Endothelial cell of umbilical vein (primary cell): ENCODE data around the gene AKAP6. TPM values are rescaled to one million over a fixed set of nuclear protein-coding genes. Genes with fewer than 3 reads are reported as not detected.

Experiments
- BruUV-seq: library from RNA; stranded (reverse); fragments of 400-500 nt; replicated peaks from 2 replicates; lab custom pipeline; 2021; lab: Mats Ljungman, UMichigan
- CTCF ChIA-PET: fragments of 300-600, 350-600 bp; sonication (Branson Sonifier 250); formaldehyde crosslinking; loops from one replicate; lab custom pipeline; 2021; ENCODE audit warnings: antibody characterized with exemption, inconsistent platforms; lab: Charles Lee
- POLR2A ChIA-PET: fragments of 300-600, 350-600 bp; sonication (Branson Sonifier 250); formaldehyde crosslinking; loops from one replicate; lab custom pipeline; 2021; ENCODE audit warnings: antibody characterized with exemption, inconsistent platforms; lab: Charles Lee
- DNase-seq: peaks from one replicate; pipeline ENCODE4 v3.0.0-alpha.2; 2011; ENCODE audit warnings: low read depth, low spot score
- FAIRE-seq: peaks from 2 replicates; lab custom pipeline; 2011; peaks lifted over from hg19 to GRCh38; lab: Jason Lieb, UNC
- H2AFZ ChIP-seq: 2 replicates; pipeline ENCODE4 v1.6.0; 2012; ENCODE audit warnings: low read depth, low read length, control low read depth, inconsistent platforms
- H3K27ac ChIP-seq: 2 replicates; pipeline ENCODE4 v1.5.1; 2011; ENCODE audit warnings: low read depth, mild to moderate bottlenecking, control low read depth, low read length, moderate library complexity; ENCODE audit not compliant: insufficient read depth
- H3K27me3 ChIP-seq, 2 experiments: 2 replicates each; pipeline versions ENCODE4 v1.6.0 to v1.6.1; 2011; ENCODE audit warnings: low read length in 2 of 2, mixed read lengths in 1 of 2; ENCODE audit not compliant: control insufficient read depth in 2 of 2, insufficient read depth in 2 of 2
- H3K36me3 ChIP-seq, 2 experiments: 2 replicates in 1 of 2; 3 replicates in 1 of 2; pipeline ENCODE4 v1.5.1; 2011; ENCODE audit warnings: low read length in 2 of 2, mild to moderate bottlenecking in 1 of 2, moderate library complexity in 1 of 2; ENCODE audit not compliant: control insufficient read depth in 2 of 2, insufficient read depth in 2 of 2; ENCODE audit errors: extremely low read depth in 1 of 2
- H3K4me1 ChIP-seq: 3 replicates; pipeline ENCODE4 v1.5.1; 2011; ENCODE audit warnings: mild to moderate bottlenecking, low read length; ENCODE audit not compliant: control insufficient read depth, insufficient read depth; ENCODE audit errors: extremely low read depth
- H3K4me2 ChIP-seq: 2 replicates; pipeline ENCODE4 v1.6.1; 2011; ENCODE audit warnings: low read length, control low read depth, mixed read lengths; ENCODE audit not compliant: insufficient read depth
- H3K4me3 ChIP-seq, 3 experiments: fragments of 200-600 bp in 1 of 3; sonication (generic), shearing (Covaris generic) in 1 of 3; replicated peaks in 1 of 3; 2 replicates each; pipeline ENCODE4 v1.5.1; 2011 to 2016; ENCODE audit warnings: control low read depth in 3 of 3, low read length in 3 of 3, mild to moderate bottlenecking in 2 of 3, inconsistent platforms in 1 of 3, low read depth in 1 of 3, moderate library complexity in 1 of 3; ENCODE audit not compliant: insufficient read depth in 1 of 3
- H3K79me2 ChIP-seq: 2 replicates; pipeline ENCODE4 v1.6.0; 2012; ENCODE audit warnings: low read length, inconsistent platforms; ENCODE audit not compliant: control insufficient read depth, insufficient read depth
- H3K9ac ChIP-seq: replicated peaks from 2 replicates; pipeline ENCODE3; 2011; ENCODE audit warnings: low read length, control low read depth; ENCODE audit not compliant: insufficient read depth; ENCODE audit errors: extremely low read depth
- H3K9me1 ChIP-seq: replicated peaks from 3 replicates; pipeline ENCODE4 v1.6.0; 2011; ENCODE audit warnings: mild to moderate bottlenecking, low read length; ENCODE audit not compliant: control insufficient read depth, insufficient read depth; ENCODE audit errors: extremely low read depth
- H3K9me3 ChIP-seq: replicated peaks from 2 replicates; pipeline ENCODE4 v1.5.1; 2012; ENCODE audit warnings: low read length, inconsistent platforms; ENCODE audit not compliant: control insufficient read depth, insufficient read depth
- H4K20me1 ChIP-seq: replicated peaks from 2 replicates; pipeline ENCODE3; 2011; ENCODE audit warnings: mild to moderate bottlenecking, low read length; ENCODE audit not compliant: control insufficient read depth, insufficient read depth; ENCODE audit errors: extremely low read depth
- CTCF ChIP-seq, 2 donors: IDR thresholded peaks; 1 replicate in 1 of 2; 2 replicates in 1 of 2; pipeline ENCODE4 v1.5.1; 2011; ENCODE audit warnings: low read length in 2 of 2, mild to moderate bottlenecking in 2 of 2, moderate library complexity in 2 of 2, control low read depth in 1 of 2, inconsistent platforms in 1 of 2, low read depth in 1 of 2; ENCODE audit not compliant: insufficient read depth in 1 of 2; ENCODE audit errors: extremely low read depth in 1 of 2
- EZH2 ChIP-seq: IDR thresholded peaks from 2 replicates; pipeline ENCODE4 v1.6.1; 2012; ENCODE audit warnings: borderline replicate concordance, low read depth, mild to moderate bottlenecking, moderate library complexity, low read length, inconsistent platforms; ENCODE audit not compliant: severe bottlenecking
- FOS ChIP-seq: IDR thresholded peaks from 2 replicates; pipeline ENCODE4 v1.6.1; 2011; ENCODE audit warnings: mild to moderate bottlenecking, low read length, moderate library complexity, borderline replicate concordance; ENCODE audit not compliant: insufficient read depth
- GATA2 ChIP-seq: IDR thresholded peaks from 2 replicates; pipeline ENCODE4 v1.7.0; 2011; ENCODE audit warnings: low read depth, mild to moderate bottlenecking, moderate library complexity, mixed read lengths, low read length; ENCODE audit not compliant: insufficient read length, insufficient read depth
- JUN ChIP-seq: IDR thresholded peaks from 2 replicates; pipeline ENCODE4 v1.6.1; 2011; ENCODE audit warnings: borderline replicate concordance, low read depth; ENCODE audit not compliant: insufficient read length, insufficient read depth
- MYC ChIP-seq: IDR thresholded peaks from one replicate; pipeline ENCODE4 v1.6.1; 2011; ENCODE audit warnings: mild to moderate bottlenecking, low read depth, low read length
- POLR2A ChIP-seq: IDR thresholded peaks from 2 replicates; pipeline ENCODE4 v1.6.1; 2012; ENCODE audit warnings: low read depth, mild to moderate bottlenecking, control low read depth, low read length
- POLR2AphosphoS5 ChIP-seq: IDR thresholded peaks from 2 replicates; pipeline ENCODE4 v1.6.1; 2012; ENCODE audit warnings: low read depth, mild to moderate bottlenecking, control low read depth, low read length, moderate library complexity; ENCODE audit not compliant: insufficient read depth
- dilution Hi-C: fragments of 300-500 bp; cut with MboI; formaldehyde crosslinking; loops from one replicate; pipeline ENCODE4 v1.15.0; 2019; ENCODE audit warnings: low sequenced_read_pairs; ENCODE audit not compliant: extremely low pct_ligation_motif_present
- intact Hi-C: fragments of 100-400 bp; cut with micrococcal nuclease; formaldehyde crosslinking; loops from one replicate; pipeline ENCODE4 v1.10.0; 2022
- polyA plus RNA-seq, 4 experiments: library from polyadenylated mRNA; depleted of rRNA in 3 of 4; stranded (reverse) in 3 of 4; unstranded in 1 of 4; fragments of >200 nt; gene quantifications; 2 replicates each; pipeline versions ENCODE4 v1.2.1 to v1.2.3, GENCODE V29; 2011 to 2012; ENCODE audit warnings: missing spikeins in 1 of 4
- total RNA-seq: library from RNA; stranded (reverse); gene quantifications from 2 replicates; pipeline ENCODE4 v1.2.3, GENCODE V29; 2021
- TF ChIP-seq, protein P1 (sequence below): IDR thresholded peaks from 2 replicates; pipeline ENCODE4 v1.6.1; 2011; ENCODE audit not compliant: insufficient read depth, insufficient read length

AKAP6 gene
- total and polyA plus RNA-seq, 2 donors (not counting 3 experiments of a cell fraction or from before 2014, with no cell fraction given) = 0.03 to 0.49 TPM

DNA sequence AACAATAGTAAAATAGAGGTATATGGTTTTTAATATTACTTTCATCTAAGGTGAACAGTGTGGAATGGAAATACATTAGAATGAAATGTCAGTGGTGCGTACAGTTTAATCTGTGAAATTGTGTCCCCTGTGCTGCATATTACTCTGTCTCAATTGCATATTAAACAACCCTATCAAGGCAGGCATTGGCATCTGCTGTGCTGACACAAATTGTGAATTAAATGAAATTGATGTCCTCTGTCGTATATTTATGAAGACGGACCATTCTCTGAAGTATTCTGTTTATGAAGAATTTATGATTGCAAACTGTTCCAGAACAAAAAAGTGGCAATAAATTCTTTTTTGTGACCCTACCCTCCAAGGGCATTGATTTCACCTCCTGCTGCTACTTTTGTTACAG lies 405.2 kb downstream of the AKAP6 start:
- no peak overlapping the region for H3K4me3 ChIP-seq
- FAIRE-seq (no peak), DNase-seq (no peak)
- no peak overlapping the region for H3K4me2 ChIP-seq
- dilution Hi-C loops = no loop called here
- no peak overlapping the region for H3K27ac ChIP-seq
- no peaks in the 10 kb centered on the region for H3K27me3 ChIP-seq
- no peaks in the 10 kb centered on the region for H3K9me1 ChIP-seq
- ChIA-PET CTCF (no interaction called here), POLR2A (no interaction called here)
- no peak overlapping the region for H2AFZ ChIP-seq
- H4K20me1 ChIP-seq = no peaks in the 10 kb centered on the region
- H3K4me1 ChIP-seq = no peaks in the 10 kb centered on the region
- H3K79me2 ChIP-seq = no peaks in the 10 kb centered on the region
- H3K36me3 ChIP-seq = no peaks in the 10 kb centered on the region
- intact Hi-C loops = no loop called here
- H3K9ac ChIP-seq = no peak overlapping the region
- H3K9me3 ChIP-seq = no peaks in the 10 kb centered on the region
- TF ChIP-seq FOS (no peak), POLR2AphosphoS5 (no peak), CTCF (IDR thresholded peaks at IDR 0.05; ENCODE audit: extremely low read depth in 1 of 2, insufficient read depth in 1 of 2, low read depth in 1 of 2, low read length in 2 of 2) (no peak), EZH2 (no peak), GATA2 (no peak), POLR2A (no peak), MYC (no peak), JUN (no peak)
- TF ChIP-seq, protein P1, sequence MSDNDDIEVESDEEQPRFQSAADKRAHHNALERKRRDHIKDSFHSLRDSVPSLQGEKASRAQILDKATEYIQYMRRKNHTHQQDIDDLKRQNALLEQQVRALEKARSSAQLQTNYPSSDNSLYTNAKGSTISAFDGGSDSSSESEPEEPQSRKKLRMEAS = no peak
- BruUV-seq = no TSS peak
